Loucy (cell line): ENCODE results near the gene CNTN5.

Experiments
- H2AFZ ChIP-seq: fragments of 200-600 bp; sonication (generic); 2 replicates; pipeline ENCODE4 v1.6.0; 2016; ENCODE audit warnings: antibody characterized with exemption, mild to moderate bottlenecking, low read length, moderate library complexity
- H3F3A ChIP-seq: fragments of 200-600 bp; 2 replicates; pipeline ENCODE4 v1.6.0; 2016; ENCODE audit warnings: antibody characterized with exemption, low read depth, mild to moderate bottlenecking
- H3K27me3 ChIP-seq: fragments of 200-600 bp; sonication (generic); 2 replicates; pipeline ENCODE4 v1.6.1; 2014; ENCODE audit warnings: low read length, mild to moderate bottlenecking; ENCODE audit not compliant: insufficient read depth, poor library complexity, severe bottlenecking
- H3K36me3 ChIP-seq: fragments of 200-600 bp; sonication (generic); 2 replicates; pipeline ENCODE4 v1.6.1; 2016; ENCODE audit warnings: low read length; ENCODE audit not compliant: insufficient read depth
- H3K4me1 ChIP-seq: fragments of 200-600 bp; sonication (generic); 2 replicates; pipeline ENCODE4 v1.5.1; 2014; ENCODE audit warnings: low read length, mild to moderate bottlenecking; ENCODE audit not compliant: insufficient read depth, poor library complexity, severe bottlenecking
- H3K4me2 ChIP-seq: fragments of 200-600 bp; sonication (generic); 2 replicates; pipeline ENCODE4 v1.6.0; 2014; ENCODE audit warnings: antibody characterized with exemption, low read length, low read depth, mild to moderate bottlenecking; ENCODE audit not compliant: poor library complexity, severe bottlenecking
- H3K4me3 ChIP-seq: fragments of 200-600 bp; sonication (generic); 2 replicates; pipeline ENCODE4 v1.5.1; 2014; ENCODE audit warnings: low read length, mild to moderate bottlenecking, mixed read lengths; ENCODE audit not compliant: poor library complexity, severe bottlenecking
- H3K79me2 ChIP-seq: fragments of 200-600 bp; sonication (generic); 2 replicates; pipeline ENCODE4 v1.6.1; 2014; ENCODE audit warnings: low read length; ENCODE audit not compliant: insufficient read depth
- H3K9ac ChIP-seq: fragments of 200-600 bp; sonication (generic); 2 replicates; pipeline ENCODE4 v1.6.0; 2014; ENCODE audit warnings: mild to moderate bottlenecking, low read depth, low read length, moderate library complexity; ENCODE audit not compliant: poor library complexity, severe bottlenecking
- H3K9me2 ChIP-seq: fragments of 200-600 bp; sonication (generic); replicated peaks from 2 replicates; pipeline ENCODE4 v1.6.1; 2016; ENCODE audit warnings: low read depth, low read length, mixed read lengths
- H3K9me3 ChIP-seq: fragments of 200-600 bp; sonication (generic); 2 replicates; pipeline ENCODE4 v1.6.1; 2014; ENCODE audit warnings: mild to moderate bottlenecking, antibody characterized with exemption, low read length, low read depth; ENCODE audit not compliant: insufficient read depth
- H4K20me1 ChIP-seq: fragments of 200-600 bp; sonication (generic); 2 replicates; pipeline ENCODE4 v1.6.0; 2014; ENCODE audit warnings: antibody characterized with exemption, low read length, mild to moderate bottlenecking; ENCODE audit not compliant: insufficient read depth, poor library complexity, severe bottlenecking
- CTCF ChIP-seq: fragments of 200-600 bp; sonication (generic); conservative IDR thresholded peaks from 2 replicates; pipeline ENCODE4 v1.5.1; 2014; ENCODE audit warnings: mild to moderate bottlenecking, antibody characterized with exemption, low read length
- EZH2phosphoT487 ChIP-seq: fragments of 200-600 bp; IDR thresholded peaks from 2 replicates; pipeline ENCODE4 v1.6.1; 2018; ENCODE audit warnings: antibody characterized with exemption, mild to moderate bottlenecking, moderate library complexity, borderline replicate concordance

The CNTN5 gene

GRCh38 chr11:99934008-99934407 lies 913.3 kb downstream of the CNTN5 start:
- Histone ChIP-seq H3K27me3 (no peaks in the 10 kb centered on the region), H3K9ac (no peak overlapping the region), H3K4me3 (no peak overlapping the region), H3K9me2 (no peaks in the 10 kb centered on the region), H3K4me1 (no peaks in the 10 kb centered on the region), H3K9me3 (no peaks in the 10 kb centered on the region; the same call in 1 of the 2 replicates), H3K4me2 (no peak overlapping the region), H4K20me1 (no peaks in the 10 kb centered on the region), H3K79me2 (no peaks in the 10 kb centered on the region), H2AFZ (no peak overlapping the region), H3F3A (no peaks in the 10 kb centered on the region), H3K36me3 (no peaks in the 10 kb centered on the region)
- no peak for TF ChIP-seq EZH2phosphoT487
- no peak for TF ChIP-seq CTCF

- Histone ChIP-seq H3K4me2 (no peak overlapping the region), H3K36me3 (no peaks in the 10 kb centered on the region), H3K27me3 (no peaks in the 10 kb centered on the region), H4K20me1 (no peaks in the 10 kb centered on the region), H3K4me3 (no peak overlapping the region), H3K9me3 (no peaks in the 10 kb centered on the region; the same call in 1 of the 2 replicates), H2AFZ (no peak overlapping the region), H3K79me2 (no peaks in the 10 kb centered on the region), H3K9ac (no peak overlapping the region), H3K9me2 (no peaks in the 10 kb centered on the region), H3F3A (no peaks in the 10 kb centered on the region), H3K4me1 (no peaks in the 10 kb centered on the region)
- no peak for TF ChIP-seq CTCF
- TF ChIP-seq EZH2phosphoT487 = no peak
Measured at GRCh38 chr11:99937330-99937729, 916.6 kb downstream of the CNTN5 start.

GRCh38 chr11:99952816-99953215 lies 932.1 kb downstream of the CNTN5 start:
- H3K9me3 ChIP-seq = no peaks in the 10 kb centered on the region
- no peak overlapping the region for H2AFZ ChIP-seq
- no peak overlapping the region for H3K4me2 ChIP-seq
- H3K4me3 ChIP-seq = no peak overlapping the region
- H3F3A ChIP-seq = no peaks in the 10 kb centered on the region
- H3K27me3 ChIP-seq = no peaks in the 10 kb centered on the region
- no peaks in the 10 kb centered on the region for H3K79me2 ChIP-seq
- no peaks in the 10 kb centered on the region for H4K20me1 ChIP-seq
- no peak for TF ChIP-seq EZH2phosphoT487
- TF ChIP-seq CTCF = no peak
- no peak overlapping the region for H3K9ac ChIP-seq
- no peaks in the 10 kb centered on the region for H3K4me1 ChIP-seq
- no peaks in the 10 kb centered on the region for H3K36me3 ChIP-seq
- no peaks in the 10 kb centered on the region for H3K9me2 ChIP-seq
